Activated CD4-positive, alpha-beta T cell treated with anti-CD3 and anti-CD28 coated beads for 48 hours (primary cell): Measurements from ENCODE around the gene ZNF555.

ENCODE experiments used
- DNase-seq: peaks from one replicate; pipeline ENCODE4 v3.0.0-alpha.2; 2020

The ZNF555 gene

GRCh38 chr19:2827022-2827421 is 14.3 kb upstream of the ZNF555 start:
- no peak for DNase-seq

GRCh38 chr19:2827840-2828489 is 13.3 kb upstream of the ZNF555 start:
- DNase-seq, result no peak

- DNase-seq, result no peak
These were observed 6.9 kb upstream of the ZNF555 start for GRCh38 chr19:2834294-2834871.

DNA sequence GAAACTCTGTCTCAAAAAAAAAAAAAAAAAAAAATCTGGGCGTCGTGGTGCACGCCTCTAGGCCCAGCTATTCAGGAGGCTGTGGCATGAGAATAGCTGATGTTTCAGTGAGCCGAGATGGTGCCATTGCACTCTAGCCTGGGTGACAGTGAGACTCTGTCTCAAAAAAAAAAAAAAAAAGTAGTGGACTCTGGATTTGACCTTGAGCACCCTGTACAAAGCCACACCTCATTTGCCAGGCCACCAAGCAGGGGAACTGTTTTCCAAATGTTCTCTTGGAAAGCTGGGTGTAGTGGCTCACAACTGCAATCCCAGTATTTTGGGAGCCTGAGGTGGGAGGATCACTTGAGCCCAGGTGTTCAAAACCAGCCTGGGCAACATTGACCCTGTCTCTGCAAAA is 3.8 kb upstream of the ZNF555 start:
- no peak for DNase-seq

GRCh38 chr19:2841855-2842574 is 740 bp downstream of the ZNF555 start:
- DNase-seq, result peak; percentile 17

DNA sequence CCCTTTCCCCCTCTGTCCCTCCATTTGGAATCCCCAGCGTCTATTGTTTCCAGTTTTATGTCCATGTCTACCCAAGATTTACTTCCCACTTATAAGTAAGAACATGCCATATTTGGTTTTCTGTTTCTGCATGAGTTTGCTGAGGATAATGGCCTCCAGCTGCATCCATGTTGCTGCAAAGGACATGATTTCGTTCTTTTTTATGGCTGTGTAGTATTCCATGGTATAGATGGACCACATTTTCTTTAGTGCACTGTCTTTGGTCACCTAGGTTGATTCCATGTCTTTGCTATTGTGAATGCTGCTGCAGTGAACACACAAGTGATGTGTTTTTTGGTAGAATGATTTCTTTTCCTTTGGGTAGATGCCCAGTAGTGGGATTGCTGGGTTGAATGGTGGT is 3.8 kb downstream of the ZNF555 start:
- DNase-seq, result no peak

DNA sequence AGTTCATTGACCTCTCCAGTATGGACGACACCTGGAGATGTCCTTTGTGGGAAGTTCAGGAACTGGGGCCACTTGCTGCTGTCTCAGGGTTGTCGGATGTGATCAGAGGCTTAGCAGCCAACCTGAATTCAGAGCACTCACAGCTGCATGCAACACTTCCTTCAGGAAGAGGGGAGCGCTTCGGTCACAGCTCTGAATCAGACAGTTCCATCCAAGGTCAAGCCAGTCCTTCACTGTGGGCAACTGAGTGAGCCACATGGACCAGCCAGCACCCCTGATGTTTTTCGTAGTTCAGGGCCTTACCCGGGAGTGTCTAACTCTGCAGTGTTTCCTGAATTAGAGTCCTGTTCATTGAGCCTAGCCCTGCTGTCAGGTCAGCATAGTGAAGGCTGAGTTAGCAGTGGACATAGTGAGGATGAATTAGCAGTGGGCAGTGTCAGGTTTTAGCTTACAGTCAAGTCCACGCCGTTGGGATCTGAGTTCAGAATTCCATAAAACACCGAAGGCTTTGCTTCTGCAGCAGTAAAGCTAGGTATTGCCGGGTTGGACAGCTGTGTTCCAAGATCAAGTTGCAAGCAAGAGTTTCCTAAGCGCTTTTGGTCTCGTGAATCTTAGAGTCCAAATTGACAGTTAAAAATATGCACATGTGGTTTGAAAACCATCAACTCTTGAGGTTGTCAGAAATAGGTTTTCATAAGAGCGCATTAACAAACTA is 5.1 kb downstream of the ZNF555 start:
- no peak for DNase-seq

- DNase-seq, result no peak
These were observed 6.2 kb downstream of the ZNF555 start for GRCh38 chr19:2847507-2847906.

DNA sequence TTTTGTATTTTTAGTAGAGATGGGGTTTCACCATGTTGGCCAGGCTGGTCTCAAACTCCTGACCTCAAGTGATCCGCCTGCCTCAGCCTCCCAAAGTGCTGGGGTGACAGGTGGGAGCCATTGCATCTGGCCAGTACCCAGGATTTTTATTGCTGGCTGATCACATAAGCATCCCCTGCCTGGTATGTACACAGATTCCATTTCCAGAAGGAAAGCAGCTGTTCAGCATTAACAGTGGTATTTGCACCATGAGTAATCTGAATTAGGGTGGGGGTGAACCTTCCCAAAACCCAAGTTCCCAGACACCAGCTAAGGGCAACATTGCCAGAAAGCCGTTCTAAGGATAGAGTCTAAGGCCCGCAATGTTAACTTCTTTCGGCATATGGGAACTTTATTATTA is 7.3 kb downstream of the ZNF555 start:
- no peak for DNase-seq

DNA sequence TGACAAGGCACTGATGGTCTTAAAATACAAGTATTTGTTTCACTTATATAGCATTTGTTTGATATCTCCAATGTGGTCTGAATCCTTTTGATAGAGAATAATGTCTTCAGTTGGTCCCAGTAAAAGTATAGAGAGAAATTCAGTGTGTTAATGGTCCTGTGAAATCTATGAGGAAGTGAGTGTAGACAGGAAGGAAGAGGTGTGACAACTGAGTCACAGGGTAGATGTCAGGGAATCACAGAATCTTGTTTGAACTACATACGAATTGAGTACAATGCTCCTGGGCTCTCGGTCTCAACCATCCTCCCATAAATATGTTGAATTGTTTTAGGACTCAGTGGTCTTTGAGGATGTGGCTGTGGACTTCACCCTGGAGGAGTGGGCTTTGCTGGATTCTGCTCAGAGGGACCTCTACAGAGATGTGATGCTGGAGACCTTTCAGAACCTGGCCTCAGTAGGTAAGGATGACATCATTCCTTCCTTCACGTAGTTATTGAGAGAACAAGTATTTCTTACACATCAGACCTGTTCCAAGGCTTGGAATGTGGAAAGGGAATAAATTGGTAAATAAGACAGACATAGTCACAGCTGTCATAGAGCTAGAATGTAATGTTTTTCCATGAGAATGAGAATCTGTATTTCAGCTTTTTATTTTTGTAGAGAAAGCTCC is 9.1 kb downstream of the ZNF555 start:
- DNase-seq, result no peak

- no peak for DNase-seq
These were observed 11.3 kb downstream of the ZNF555 start for GRCh38 chr19:2852598-2852997.

GRCh38 chr19:2853015-2853606 is 11.8 kb downstream of the ZNF555 start:
- DNase-seq, result no peak

- DNase-seq, result no peak
These were observed 13.6 kb downstream of the ZNF555 start for GRCh38 chr19:2854849-2855248.

DNA sequence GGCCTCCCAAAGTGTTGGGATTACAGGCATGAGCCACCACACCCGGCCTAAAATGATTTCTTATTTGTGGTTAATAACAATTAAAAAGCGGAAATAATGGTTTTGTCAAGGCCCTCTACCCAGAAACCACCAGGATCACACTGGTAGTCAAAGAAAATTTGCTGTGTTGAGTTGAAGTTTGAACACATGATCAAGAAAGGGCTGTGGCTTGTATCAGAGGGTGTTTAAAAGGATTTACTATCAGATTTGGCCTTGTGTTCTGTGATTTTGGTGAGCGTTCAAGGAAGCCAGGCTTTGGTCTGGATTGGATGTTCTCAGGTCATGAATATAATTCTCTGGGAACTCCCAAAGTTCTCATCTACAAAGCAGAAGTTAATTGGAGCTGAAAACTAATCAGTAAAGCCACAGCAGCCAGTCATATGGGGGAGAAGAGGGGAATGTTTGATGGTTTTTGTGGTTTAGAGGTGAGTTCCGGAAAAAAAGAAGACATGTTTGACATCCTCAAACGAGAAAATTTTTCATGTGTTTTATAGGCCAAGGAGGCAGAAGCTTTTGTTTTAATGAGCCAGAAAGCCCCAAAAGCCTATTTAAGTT is 15.3 kb downstream of the ZNF555 start:
- no peak for DNase-seq

DNA sequence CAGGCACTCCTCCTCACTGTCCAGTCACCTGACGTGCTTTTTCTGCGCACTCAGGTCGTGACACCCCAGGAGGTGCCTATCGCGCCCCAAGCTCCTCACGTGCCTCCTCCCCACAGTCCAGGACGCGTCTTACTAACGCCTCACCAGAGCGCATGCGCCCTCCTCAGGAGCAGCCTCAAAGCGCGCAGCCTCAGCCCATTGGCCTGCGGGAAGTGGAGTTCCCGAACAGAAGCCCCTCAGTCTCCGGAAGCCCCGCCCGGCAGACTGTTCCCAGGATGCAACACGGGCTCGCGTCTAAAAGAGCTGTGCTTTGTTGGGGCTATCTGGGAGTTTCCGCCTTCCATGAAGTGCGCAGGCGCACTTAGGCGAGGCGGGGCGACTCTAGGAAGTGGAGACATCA is 17.6 kb downstream of the ZNF555 start:
- no peak for DNase-seq

- DNase-seq, result no peak
These were observed 22.5 kb downstream of the ZNF555 start for GRCh38 chr19:2863816-2864215.

GRCh38 chr19:2865334-2866100 is 24.2 kb downstream of the ZNF555 start:
- DNase-seq, result no peak

- no peak for DNase-seq
These were observed 25.3 kb downstream of the ZNF555 start for GRCh38 chr19:2866495-2867024.

DNA sequence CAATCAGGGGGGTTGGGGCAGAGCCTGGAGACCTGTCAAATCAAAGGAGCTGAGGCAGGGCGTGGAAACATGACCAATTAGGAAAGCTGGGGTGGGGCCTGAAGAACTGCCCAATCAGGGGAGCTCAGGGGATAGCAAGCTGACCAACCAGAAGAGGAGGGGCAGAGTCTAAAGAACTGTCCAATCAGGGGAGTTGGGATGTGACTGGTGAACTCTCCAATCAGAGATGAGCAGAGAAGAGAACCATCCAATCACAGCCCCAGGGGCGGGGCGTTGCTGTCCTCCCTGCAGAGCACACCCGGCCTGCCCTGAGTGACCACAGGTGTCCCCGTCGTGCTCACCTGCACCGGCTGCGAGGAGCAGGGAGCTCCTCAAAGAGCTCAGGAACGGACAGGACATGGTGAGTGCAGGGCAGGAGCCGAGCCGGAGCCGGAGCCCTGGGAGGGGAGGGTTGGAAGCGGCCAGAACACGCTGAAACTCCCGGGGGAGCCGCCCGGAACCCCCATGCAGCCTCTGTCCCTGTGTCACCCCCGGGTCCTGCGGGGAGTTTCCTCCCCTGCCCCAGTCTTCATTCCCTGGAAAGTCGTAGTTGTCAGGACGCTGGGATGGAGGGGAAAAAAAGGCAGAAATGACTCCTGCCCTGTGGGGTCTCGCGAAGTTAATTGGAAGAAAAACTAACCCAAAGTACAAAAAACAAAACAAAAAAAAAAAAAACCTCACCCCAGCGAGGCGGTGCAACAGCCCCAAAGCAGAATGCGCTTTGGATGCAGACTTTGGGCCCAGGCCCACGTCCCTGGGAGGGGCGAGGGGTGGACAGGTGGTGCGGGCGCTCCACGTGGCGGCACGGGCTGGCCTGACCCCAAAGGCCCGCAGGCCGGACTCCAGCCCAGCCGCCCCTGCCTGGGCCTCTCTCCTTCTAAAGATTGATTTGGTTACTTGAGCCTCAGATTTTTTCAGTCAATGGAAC is 26.0 kb downstream of the ZNF555 start, which contains the start of gene ZNF556:
TSS of gene ZNF556 (plus strand) at position 311 of the 967 bp plus-strand sequence. CDS start at position 398, 87 bp downstream.
- peak; percentile 25 for DNase-seq

GRCh38 chr19:2869618-2870017 is 28.3 kb downstream of the ZNF555 start:
- no peak for DNase-seq
